HuH-7.5 (cell line): Measurements from ENCODE around the gene GABPA.
"Not testable (repeated sequence)": the region's sequence is repeated elsewhere in the genome, so short reads cannot be mapped to it uniquely, and the experiment has no call there.

Experiments
- DNase-seq: peaks from one replicate; pipeline ENCODE4 v3.0.0; 2011; ENCODE audit warnings: low spot score

The GABPA gene

DNA sequence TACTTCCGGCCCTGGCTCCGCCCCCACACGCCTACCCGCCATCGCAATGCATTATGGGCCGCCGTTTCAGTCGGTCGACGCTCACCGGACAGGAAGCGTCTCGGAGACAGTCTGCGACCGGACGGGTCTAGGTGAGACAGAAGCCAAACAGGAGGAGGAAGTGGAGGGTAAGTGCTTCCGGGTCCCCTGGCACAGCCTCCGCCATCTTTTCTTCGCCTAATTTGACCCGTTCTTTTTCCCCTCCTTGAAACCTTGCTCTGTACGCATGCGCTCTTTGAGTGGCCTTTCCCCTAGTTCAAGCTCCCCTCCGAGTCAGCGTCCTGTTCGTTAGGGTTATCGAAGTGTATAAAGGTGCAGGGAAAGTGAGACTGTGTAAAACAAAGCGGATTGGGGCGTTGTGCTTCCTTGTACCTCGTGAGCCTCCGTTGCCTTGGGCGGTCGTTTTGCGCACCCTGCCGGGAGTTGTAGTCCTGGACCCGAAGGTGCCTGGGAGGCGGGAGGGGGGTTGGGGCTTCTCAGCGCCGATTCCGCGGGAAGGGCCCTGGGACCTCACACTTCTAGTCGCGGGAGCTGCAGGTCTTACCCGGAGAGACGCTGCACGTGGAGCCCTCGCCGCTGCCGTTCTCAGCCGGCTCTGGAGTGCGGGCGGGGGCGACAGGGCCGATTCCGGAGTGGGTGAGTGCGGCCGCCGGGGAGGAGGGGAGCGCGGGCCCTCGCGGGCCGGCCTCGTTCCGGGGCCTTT is at the start of gene GABPA, which contains the start of gene ATP5PF:
GABPA (plus strand) TSS at position 69 of the 742 bp plus-strand sequence. CDS start 6,627 bp downstream, outside the sequence.
ATP5PF (minus strand) TSS at position 1 of the 742 bp plus-strand sequence. CDS start 5,110 bp downstream, outside the sequence.
- DNase-seq = peak; percentile 54

DNA sequence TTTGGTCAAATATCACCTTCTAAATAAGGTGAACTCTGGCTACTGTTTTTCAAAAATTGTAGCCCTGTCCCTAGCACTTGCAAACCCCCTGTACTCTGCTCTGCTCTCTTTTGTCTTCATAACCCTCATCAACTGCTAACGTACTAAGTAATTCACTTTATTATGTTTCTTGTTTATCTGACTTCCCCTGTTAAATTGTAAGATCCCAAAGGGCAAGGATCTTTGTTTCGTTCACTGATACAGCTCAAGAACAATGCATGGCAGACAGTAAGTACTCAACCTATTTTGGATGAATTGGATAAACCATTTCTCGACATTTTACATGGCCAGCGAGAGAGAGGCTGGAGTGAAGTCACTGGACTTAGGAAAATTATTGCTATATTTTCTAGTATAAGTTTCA is 47.0 kb upstream of the GABPA start:
- DNase-seq = no peak

DNA sequence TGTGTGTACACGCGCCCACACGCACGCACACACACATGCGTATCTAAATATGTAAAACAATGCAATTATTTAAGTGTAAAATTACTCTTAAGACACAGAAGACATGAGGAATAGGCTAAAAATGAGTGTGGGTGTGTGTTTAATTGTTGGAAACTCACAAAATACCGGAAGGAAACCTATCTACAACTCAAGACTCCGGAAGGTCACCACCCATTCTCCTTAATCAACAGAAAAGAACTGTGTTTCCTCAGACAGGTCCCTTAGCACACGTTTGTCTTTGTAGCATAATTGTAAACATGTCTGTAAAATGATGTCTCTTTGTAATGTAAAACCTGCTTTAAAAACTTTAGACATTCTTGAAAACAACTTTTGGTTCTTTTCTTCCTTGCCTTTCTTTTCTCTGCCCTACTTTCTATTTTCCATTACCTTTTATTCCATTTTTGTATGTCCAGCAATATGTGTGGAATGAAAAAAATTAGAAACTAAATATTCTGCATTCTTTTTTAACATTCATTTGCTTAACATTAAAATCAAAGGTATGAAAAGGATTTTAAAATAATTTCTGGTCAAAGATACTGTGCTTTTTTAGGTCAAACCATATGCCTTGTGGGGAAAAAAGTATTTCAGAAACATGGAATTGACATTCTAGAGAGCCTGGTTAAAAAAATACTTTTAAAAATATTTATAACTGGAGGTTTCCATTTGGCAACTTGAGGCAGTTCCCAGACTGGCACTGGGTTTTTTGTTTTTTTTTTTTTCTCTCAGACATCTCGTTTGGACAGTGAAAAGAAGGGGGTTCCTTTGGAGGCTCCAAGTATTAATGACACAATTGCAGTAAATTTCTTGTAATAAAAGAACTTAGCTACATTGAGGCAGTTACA is 46.3 kb upstream of the GABPA start:
- no peak for DNase-seq

DNA sequence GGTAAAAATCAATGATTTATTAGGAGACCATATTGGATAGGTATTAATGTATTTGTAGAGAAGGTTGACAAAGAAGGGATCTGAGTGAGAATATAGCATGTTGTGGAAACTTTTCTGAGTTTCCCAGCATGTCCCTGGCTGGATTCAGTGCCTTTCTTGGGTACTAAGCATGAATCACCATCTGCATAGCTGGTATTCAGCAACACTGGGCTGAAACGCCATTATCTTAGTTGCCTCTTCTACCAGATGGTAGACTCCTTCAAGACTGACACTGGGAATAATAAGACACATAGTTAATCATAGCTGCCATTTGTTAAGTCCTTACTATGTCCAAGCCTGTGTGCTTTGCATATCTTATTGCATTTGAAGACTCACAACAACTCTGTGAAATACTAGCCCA is 45.5 kb upstream of the GABPA start:
- DNase-seq = no peak

DNA sequence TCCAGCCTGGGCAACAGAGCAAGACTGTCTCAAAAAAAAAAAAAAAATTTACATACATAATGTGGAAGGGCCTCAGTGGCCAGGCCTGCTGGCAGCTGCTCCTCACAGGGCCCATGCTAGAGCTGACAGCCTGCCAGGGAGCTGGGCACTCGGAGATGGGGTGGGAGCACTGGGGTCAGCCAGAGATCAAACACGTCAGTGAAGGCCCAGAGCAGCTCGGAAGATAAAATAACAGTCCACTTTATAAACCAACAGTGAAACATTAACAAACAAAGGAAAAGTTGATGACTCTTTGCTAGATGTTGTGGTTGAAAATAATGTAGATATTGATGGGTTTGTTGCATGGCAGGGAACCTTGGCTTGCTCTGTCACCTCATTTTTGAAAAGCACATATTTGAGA is 42.8 kb upstream of the GABPA start:
- no peak for DNase-seq

DNA sequence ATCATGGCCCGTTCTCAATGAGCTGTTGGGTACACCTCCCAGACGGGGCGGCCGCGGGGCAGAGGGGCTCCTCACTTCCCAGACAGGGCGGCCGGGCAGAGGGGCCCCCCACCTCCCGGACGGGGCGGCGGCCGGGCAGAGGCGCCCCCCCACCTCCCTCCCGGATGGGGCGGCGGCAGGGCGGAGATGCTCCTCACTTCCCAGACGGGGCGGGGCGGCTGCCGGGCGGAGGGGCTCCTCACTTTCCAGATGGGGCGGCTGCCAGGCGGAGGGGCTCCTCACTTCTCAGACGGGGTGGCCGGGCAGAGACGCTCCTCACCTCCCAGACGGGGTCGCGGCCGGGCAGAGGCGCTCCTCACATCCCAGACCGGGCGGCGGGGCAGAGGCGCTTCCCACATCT is 39.3 kb upstream of the GABPA start:
- DNase-seq = not testable (repeated sequence)

DNA sequence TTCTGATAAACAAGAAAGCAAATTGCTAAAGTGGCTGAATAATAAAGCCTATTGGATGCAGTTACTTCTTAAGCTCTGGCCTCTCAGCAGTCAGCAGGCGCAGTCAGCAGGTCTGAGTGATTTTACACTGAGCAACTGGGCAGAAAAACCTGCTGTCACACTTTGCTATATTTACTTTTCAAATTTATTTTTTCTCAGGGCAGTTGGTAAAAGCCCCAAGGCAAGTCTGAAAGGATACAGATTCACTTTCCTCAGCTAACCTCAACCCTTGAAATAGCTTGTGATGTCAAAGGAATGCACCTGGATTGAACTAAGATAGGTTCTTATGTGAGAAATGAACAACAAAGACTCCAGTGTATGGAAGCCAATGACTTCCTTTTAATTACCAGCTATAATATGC is 34.0 kb upstream of the GABPA start:
- no peak for DNase-seq

DNA sequence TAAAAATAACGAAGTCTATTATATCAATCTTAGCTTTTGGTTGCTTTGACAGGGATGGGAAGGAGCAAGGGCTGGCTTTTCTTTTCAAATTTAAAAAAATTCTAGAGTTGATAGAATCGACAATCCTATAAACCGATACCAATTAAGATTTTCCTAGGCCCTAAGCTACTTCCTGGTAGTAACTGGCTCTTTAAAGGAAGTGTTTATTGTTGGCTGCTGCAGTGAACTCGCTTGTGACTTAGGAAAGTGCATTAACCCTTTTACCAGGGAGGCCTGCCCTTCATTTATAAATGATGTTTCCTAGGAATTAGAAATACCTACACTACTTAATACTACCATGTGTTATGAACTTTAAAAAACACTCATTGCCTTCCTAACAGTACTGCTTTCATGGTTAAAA is 33.2 kb upstream of the GABPA start:
- DNase-seq = no peak

DNA sequence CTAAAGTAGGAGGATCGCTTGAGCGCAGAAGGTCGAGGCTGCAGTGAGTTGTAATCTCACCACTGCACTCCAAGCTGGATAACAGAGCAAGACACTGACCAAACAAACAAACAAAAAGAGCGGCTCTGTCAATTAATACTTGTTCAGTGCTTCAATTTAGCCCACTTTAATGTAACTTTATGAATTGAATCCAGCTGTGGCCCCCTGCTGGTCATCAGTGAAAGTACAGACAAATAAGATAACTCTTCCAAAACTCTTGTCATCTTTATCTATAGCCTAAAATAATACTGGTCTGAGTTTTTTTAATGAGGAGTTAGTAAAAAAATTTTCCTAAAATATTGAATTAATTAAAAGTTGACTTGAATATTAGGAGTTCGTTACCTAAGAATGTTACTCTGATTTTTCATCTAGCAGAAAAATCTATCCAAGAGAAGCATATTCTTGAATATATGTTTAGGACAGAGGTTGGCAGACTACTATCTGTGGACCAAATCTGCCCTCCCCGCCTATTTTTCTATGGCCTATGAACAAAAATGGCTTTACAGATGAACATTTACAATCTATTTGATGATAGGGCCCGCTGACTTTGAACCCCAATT is 26.2 kb upstream of the GABPA start:
- DNase-seq = no peak

DNA sequence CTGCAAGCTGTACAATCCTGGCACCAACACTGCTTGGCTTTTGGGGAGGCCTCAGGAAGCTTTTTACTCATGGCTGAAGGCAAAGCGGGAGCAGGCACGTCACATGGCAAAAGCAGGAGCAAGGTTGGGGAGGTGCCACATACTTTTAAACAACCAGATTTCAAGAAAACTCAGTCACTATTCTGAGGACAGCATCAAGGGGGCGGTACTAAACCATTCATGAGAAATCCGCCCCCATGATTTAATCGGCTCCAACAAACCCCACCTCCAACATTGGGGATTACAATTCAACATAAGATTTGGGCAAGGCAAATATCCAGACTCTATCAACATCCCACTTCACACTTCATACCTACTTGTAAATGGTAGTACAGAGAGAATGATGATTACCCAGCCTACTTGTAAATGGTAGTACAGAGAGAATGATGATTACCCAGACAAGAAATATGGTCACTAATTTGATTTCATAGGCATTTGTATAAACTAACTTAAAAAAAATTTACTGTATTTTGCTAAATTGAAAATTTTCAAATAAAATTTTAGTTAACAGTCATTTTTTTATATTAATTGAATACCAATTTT is 25.0 kb upstream of the GABPA start:
- DNase-seq = no peak

DNA sequence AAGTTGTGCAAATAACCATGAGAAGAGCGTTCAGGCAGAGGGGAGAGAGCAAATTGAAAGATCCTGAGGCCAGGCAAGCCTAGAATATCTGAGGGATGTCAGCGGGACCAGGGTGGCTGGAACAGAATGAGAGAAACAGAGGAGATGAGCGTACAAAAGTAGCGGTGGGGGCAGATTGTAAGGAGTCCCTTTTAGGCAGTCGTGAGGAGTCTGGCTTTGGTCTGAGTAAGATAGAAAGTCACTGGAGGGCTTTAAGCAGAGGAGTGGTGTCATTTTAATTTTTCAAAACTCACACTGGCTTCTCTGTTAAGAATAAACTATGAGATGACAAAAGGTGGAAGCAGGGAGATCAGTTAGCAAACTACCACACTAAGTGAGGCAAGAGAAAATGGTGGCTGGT is 24.2 kb upstream of the GABPA start:
- no peak for DNase-seq

DNA sequence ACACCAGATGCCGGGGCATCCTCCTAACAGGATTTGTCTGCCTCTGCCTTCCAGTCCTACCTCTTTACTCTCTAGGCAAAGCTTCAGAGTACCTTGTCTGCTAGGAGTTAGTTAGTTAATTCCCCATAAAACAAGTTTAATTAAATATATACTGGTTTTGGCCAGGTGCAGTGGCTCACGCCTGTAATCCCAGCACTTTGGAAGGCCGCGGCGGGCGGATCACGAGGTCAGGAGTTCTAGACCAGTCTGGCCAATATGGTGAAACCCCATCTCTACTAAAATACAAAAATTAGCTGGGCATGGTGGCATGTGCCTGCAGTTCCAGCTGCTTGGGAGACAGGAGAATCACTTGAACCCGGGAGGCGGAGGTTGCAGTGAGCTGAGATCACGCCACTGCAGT is 20.7 kb upstream of the GABPA start:
- DNase-seq = not testable (repeated sequence)

DNA sequence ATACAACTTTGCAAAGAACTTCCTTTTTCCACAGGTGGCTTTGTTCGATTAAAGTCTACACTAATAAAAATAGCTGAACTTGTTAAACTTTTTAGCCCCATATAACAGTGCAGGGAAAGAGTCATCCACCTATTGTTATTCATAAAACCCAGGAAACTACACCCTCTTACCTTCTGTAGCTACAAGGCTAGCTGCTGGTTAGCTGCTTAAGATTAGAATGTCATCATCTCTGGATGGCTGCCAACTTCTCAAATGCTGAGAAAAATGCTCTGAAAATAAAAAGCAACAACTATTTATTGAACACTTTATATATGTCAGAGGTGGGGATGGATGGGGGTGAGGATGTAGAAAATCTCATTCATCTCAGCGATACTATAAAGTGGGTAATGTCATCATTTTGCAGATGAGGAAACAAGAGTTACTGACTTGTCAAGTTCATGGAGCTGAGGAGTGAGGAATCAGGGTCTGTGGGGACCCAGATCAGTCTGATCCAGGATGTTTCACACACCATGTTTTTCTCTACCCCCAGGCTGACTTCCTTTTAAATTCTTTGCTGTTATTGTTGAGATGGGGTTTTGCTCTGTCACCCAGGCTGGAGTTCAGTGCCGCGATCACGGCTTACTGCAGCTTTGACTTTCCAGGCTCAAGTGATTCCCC is 17.2 kb upstream of the GABPA start:
- DNase-seq = no peak

DNA sequence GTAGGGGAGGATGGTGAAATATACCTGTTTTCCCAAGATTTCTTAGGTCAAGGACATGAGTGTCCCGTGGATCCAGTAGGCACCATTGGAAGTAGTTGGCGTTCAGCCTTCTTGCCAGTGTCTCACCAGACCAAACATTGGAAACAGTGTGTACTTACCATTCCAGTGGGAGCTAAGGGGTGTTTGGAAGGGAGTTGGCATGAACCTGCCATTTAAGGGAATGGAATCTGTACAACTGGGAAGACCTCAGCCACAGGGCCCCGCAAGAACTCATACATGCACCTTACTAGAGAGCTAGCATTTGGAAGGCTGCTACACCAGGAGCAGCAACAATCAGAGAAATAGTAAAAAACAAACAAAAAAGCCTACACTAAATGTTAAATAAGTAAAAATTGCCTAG is 12.8 kb upstream of the GABPA start:
- no peak for DNase-seq

DNA sequence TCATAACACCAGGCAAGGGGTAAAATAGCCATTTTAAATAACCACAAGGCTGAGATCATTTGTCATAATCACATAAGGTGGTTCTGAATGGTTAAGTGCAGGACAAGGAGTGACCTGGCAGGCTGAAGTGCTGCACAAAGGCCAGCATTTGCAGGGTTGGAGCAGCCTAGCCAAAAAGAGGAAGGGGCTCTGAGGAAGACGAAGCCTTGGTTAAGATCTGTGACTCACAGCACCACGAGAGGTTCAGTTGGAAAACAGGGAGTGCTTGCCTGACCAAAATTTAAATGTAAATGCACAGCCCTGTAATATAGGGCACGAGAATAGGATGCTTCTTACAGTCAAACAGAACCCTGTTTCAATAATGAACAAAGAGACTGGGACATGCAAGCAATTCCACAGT is 12.1 kb upstream of the GABPA start:
- DNase-seq = no peak

DNA sequence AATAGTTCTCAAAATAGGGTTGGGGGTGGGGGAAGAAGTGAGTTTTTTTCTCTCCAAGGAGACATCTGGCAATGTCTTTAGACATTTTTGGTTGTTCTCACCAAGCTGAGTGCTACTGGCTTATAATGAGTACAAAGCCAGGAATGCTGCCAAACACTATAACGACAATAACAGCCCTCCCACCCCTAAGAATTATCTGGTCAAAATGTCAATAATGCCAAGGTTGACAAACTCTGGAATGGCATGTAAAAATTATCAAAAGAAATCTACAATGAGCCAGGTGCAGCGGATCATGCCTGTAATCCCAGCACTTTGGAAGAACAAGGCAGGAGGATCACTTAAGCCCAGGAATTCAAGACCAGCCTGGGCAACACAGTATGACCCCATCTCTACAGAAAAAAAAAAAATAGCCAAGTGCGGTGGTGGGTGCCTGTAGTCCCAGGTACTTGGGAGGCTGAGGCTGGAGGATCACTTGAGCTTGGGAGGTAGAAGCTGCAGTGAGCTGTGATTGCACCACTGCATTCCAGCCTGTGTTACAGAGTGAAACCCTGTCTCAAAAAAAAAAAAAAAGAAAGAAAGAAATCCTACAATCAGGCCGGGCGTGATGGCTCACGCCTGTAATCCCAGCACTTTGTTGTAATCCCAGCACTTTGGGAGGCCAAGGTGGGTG is 2.5 kb upstream of the GABPA start:
- DNase-seq = no peak

DNA sequence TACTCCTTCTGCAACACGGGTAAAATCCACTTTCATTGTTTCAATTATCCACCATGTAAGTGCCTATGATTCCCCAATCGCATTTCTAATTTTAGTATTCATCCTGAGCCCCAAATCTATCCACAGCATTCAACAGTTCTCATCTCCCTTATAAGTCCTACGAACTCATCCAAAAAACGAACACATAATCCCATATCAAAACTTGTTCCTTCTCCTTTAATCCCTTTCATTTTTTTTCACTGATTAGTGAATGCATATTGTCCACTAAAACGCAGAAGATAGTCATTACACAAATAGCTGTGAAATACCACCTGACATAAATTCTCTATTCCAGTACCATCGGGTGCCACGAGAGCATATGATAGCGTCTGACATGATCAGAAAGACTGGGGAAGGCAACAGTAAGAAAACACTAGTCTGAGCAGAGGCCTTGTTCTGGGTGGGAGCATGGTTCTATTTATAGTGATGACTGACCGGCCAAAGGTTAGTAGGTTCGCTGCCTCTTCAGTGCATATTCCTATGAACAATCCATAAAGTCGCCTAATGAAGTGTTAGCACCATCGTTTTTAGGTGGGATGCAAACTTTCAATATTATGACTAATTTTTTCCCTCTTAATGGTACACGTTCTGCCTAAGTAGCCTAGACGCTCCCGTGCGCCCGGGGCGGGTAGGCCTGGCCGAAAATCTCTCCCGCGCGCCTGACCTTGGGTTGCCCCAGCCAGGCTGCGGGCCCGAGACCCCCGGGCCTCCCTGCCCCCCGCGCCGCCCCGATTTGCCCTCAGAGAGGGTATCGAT is 716 bp upstream of the GABPA start:
- peak; percentile 13 for DNase-seq

DNA sequence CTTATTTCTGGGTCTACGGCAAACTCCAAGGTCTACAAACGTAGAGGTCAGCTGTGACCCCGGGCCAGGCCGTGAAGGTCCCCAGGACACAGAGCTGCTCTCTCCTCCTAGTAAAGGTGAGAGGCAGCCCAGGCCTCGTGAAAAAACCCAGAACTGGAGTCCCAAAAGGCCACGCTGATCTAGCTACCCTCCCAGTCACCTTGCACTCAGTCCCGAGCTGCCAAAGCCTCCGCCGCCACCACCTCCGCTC is 193 bp upstream of the GABPA start:
- no peak for DNase-seq

DNA sequence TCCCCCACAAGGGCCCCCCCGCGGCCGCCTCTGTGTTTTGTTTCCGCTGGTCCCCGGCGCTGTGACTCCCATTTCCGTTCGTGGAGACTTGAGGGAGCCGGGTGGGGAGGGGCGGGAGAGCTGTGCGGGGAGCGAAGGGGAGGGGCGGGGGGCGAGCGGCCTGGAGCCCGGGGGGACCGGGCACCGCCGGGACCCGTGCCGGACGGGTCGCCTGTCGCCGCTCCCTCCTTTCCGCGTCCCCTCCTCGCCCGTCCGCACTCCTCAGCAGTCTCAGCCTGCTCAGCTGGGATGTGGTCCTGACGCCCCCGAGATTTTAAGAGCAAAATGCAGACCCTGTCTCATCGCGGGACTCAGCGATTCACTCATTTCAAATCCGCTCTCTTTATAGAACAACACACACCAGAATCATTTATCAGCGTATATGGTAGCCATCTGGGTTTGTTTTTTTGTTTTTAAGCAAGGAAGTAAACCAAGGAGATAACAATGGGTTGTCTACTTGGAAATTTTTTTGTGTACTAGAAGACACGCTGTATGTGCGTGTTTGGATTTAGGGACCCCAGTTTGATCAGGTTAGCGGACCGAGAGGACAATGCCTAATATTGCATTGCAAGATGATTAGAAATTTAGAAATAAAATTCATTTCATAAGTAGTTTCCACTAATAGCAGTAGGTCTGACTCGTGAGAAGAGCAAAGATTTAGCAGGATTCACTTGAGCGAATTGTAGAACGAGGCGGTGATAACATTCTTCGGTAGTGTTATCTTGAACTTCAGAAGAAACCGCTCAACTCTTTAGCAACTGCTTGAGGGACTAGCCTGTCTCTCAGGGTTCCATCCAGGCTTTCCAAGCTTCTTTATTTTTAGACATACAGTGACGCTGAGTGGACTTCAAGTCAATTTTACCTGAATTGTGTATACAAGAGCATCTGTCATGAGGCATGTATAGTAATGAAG is 1.1 kb downstream of the GABPA start:
- peak; percentile 16 for DNase-seq

DNA sequence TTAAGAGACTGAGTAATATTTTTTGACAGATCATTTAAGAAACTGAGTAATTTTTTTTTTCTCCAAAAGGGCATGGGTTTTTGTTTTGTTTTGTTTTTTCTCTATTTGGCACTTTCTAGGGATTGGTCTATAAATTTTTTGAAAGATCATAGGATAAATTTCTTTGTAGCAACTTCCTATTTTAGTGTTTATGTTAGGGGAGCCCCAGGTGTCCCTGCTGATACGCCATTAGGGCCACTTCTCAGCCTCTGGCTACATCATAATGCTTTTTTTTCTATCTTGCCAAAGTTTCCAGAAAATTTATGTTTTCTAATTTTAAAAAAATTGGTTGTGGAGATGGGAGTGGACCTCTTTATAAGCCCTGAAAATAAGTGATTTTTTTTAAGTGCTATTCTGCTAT is 2.6 kb downstream of the GABPA start:
- DNase-seq = no peak
